GM19324 (cell line): ENCODE measurements around the gene CTNNBL1.

Source experiments
- ATAC-seq: cut with Tn5 transposase; IDR thresholded peaks from one replicate; pipeline ENCODE4 v1.9.1; 2021; ENCODE audit warnings: mild to moderate bottlenecking, moderate library complexity; ENCODE audit not compliant: unreplicated experiment, low FRiP score

The CTNNBL1 gene

GRCh38 chr20:37895166-37895565 is 201.3 kb downstream of the CTNNBL1 start:
- no peak for ATAC-seq

DNA sequence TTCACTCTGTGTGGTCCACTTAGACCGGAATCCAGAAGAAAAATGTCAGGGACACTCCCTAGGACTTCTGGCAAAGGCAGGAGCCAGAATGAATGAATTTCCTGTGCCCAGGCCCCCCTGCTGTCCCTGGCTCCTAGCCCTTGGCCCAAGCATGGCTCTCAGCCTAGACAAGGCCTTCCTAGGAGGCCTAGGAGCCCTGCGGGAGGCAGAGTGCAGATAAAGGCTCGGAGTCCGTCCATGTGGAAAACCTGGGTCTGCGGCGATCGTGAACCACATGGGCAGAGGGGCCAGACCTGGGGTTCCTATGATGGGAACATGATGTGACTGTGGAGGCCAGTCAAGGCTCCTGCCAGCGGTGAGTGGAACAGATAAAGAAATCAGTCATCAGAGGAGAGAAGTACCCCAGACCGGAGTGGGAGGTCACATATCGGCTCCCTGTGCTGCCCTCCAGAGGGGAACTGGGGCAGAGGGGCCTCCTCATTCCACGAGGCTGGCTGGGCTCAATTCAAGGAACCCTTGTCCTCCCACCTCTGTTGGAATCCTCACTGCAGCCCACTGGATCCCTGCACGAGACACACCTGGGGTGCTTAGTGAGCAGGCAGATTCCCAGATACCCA is 203.2 kb downstream of the CTNNBL1 start:
- no peak for ATAC-seq

DNA sequence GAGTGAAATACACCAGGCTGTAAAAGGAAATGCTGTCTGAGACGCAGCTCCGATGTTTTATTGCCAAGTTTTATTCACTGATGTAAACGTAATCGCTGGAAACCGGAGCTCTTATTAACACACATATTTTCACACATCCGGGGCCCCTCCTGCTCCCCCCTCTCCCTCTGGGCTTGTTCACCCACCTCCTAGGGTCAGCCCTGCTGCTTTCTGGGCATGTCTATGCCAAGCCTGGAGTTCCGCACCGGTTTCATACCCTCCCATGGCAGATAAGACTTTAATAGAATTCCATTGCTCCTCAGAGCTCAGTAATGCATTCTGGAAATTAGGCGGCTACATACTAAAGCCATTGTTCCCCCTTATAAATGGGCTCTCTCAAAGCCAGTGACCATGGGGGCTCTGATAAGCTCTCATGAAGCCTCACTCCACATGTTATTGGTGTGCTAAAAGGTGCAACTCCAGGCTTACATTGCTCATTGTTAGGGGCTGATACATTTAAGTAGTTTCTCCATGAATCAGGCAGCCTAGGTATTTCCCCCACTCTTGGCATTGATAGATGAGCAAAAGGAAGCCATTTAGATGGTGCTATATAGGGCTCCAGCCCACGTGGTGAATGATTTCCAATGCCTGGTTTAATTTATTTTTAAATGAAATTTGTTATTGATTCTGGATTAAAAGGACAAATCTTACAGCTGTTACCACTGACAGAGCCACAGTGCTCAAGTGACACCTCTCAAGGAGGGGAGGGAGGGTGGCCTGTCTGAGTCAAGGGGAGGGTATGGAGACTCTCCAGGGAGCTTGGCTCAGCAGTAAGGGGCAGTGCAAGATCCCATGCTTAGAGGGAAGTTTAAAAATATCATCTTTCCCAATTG is 204.6 kb downstream of the CTNNBL1 start:
- no peak for ATAC-seq

DNA sequence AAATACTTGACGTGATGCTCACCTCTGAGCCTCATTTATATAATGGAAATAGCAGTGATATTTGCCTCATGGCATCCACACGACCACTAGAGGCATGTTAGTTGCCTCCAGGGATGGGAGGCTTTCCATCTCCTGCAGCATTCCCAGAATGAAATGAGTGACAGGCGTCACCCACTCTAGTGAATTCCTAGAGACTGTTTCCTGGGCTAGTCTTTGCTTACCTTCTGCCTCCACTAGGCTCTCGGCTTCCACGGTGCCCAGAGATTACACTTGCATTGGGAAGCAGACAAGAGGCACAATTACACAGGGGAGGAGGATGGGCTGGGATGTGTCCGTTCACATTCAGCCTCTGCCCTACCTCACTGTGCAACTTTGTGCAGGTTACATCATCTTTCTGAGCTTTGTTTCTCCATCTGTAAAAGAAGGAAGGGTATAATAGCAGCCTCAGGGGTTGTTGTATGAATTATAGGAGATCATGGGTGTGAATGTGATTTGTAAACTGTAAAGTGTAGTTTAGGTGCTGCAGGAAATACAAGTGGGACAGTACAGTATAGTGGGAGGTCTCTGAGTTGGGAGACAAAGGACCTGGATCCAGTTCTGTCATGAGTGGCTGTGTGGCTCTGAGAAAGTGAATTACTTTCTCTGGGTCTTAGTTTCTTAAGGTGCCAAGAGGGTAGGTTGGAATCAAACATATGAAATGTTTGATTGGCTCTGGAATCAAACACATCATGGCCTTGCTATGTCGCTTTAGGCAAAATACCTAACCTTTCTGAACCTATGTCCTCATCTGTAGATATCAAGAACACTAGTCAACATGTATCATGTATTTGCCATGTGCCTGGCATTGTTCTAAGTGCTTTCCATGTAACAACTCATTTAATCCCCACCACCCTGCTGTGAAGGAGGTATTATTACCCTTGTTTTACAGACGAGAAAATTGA is 205.5 kb downstream of the CTNNBL1 start:
- no peak for ATAC-seq

GRCh38 chr20:37901240-37901639 is 207.4 kb downstream of the CTNNBL1 start:
- ATAC-seq, result no peak

GRCh38 chr20:37901654-37902503 is 208.0 kb downstream of the CTNNBL1 start:
- no peak for ATAC-seq

DNA sequence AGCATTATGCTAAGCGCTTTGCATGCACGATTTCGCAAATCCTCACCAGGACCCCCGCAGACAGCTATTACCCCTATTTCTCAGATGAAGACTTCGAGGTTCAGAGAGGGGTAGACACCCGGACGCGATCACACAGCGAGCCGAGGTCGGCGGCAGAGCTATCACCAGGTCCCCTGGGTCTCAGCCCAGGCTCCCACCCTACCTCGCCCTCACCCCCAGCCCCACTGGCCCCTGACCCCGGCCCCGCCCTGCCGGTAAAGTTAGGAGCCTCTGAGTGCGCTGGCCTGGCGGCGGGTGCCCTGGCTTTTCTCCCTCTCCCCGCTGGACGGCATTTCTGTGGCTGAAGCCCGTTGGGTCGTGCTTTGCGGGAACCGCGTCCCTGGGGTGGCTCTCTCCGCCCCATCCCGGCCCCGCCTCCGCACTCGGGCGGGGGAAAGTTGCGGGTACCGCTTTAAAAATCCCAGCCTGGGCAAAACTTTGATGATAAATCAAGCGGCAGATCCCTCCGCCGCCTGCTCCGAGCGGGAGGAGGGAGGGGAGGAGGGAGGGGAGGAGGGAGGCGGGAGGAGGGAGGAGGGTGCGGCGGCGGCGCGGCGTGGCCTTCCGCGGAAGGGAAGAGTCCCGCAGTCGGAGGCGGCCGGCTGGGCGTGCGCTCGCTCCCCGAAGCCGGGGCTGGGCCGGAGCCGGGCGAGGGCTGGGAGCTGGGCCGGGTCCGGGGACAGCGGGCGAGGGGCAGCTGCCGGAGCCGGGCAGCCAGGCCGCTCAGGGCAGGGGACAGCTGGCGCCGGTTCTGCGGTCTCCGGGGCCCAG is 208.9 kb downstream of the CTNNBL1 start, which contains the start of gene VSTM2L:
Gene VSTM2L, plus strand, starts transcription at position 624 of the 810 bp plus-strand sequence. CDS start 224 bp downstream, outside the sequence.
- no peak for ATAC-seq

GRCh38 chr20:37903317-37904007 is 209.6 kb downstream of the CTNNBL1 start:
- no peak for ATAC-seq

DNA sequence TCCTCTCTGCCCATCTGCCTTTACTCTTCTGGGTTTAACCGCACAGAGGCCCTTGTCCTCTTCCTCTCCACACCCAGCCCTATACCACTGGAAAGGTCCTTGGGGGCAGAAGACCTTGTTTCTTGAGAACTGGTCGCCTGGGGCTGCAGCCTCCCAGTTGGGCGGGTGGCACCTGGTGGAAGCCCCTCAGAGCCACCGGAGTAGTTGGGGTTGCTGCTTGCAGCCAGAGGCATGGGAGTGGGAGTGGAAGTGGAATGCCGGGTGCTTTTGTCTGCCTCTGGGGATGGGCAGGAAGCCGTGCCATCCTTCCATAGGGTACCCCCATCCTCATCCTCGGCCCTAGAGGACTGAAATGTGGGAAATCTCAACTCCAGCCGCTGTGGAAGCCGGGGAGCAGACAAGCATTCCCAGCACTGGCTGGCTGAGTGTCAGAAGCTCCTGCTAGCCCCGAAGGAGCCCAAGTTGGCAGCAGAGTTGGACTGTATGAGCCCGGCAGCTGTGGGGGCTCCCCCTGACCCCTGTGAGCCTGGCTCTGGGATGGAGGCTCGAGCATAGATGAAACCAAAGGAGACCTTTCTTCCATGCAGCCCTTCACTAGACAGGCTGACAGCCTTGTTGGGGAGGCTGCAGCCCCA is 210.3 kb downstream of the CTNNBL1 start:
- no peak for ATAC-seq

DNA sequence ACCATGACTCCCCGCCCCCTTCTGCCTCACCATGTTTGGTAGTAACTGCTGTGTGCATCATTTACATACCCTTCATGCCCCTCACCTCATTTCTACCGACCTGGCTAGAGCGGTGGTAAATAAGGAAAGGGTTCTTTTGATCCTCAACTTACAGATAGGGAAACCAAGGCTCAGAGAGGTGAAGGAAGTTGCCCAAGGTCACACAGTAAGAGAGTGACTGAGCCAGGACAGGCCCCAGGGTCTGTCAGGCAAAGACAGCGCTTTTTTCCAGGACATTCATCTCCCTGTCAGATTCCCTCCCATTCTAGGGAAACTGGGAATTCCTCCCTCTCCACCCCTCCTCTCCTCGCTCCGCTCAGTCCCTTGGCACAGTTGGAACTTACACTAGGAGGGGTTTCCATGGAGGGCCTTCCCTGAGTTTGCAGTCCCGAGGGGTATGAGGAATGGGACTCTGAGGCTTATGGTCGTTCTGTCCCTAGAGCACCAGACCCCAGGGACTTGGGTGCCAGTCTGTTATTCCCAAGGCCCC is 211.1 kb downstream of the CTNNBL1 start:
- no peak for ATAC-seq

GRCh38 chr20:37905671-37906613 is 212.1 kb downstream of the CTNNBL1 start:
- no peak for ATAC-seq

DNA sequence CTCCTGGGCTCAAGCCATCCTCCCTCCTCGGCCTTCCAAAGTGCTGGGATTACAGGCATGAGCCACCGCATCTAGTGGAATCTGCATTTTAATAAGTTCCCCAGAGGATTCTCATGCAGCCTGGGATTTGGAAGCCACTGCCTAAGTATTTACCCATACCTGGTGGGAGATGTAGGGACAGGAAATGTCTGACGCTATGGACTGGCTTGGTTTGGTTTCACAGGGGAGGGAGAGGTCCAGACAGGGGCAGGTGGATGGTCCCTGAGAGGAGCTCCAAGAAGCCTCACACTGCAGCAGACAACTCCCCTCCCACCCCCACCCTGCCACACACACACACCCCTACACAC is 213.5 kb downstream of the CTNNBL1 start:
- no peak for ATAC-seq

DNA sequence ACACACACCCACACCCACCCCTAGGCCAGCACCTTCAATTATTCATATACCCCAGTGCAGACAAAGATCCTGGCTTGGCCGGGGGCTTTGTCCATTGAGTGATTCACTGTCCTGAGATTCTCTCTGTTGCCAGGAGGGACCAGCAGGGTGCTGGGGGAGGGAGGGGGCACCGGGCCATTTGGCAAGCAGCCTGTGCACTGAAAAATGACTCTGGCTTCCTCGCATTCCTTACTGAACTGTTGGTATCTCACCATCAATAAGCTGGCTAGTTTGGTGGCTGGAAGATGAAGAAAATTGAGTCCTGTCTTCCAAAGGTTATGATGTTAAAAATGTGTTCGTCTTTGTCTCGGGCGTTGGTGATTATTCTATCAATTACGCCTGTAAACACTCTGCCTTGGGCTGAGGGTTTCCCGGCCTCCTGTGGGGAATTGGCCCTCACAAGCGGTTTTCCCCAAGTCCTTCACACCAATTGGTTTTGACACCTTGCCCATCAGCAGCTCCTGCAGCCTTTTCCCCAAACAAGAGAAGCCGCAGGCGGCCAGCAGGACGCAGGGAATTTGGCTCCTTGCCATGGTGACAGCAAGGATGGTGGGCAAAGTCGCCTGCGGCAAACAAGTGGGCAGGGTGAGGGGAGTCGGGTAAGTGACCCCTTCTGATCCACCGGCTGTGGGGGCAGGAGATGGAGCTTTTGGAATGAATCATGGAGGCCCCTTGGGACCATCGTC is 214.0 kb downstream of the CTNNBL1 start:
- ATAC-seq, result no peak

GRCh38 chr20:37911261-37911660 is 217.4 kb downstream of the CTNNBL1 start:
- no peak for ATAC-seq

DNA sequence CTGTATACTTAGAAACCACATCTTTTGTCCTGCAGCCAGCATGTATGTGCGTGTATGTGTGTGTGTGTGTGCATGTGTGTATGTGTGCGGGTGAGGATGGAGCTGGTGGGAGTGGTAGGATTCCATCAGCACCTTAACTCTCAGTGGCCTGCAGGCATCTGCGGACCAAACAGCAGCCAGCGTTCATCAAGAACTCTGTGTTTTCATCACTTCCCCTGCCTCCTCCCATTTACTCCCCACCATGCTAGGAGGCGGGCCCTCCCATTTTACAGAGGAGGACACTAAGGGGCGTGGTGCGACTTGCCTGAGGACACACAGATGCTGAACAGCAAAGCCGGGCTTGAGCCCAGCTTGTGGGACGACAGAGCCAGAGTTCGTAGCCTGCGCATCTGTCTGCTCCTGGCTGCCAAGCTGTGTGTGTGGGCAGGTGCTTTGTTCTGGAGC is 218.0 kb downstream of the CTNNBL1 start:
- ATAC-seq, result no peak

DNA sequence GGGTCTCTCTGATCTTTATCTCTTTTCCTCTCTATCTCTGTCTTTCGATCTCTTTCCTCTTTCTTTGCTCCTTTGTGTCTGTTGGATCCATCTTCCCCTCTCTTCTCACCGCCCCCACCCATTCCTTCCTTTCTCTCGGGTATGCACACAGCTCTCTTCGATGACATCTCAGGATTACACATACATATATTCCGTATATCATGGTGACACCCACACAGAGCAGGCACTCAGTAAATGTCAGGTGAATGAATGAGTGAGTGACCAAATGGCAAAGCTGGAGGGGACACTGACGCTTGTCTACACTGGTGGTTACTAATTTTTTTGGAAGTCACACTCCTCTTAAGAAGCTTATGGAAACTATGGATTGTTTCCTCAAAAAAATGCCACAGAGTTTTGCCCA is 219.0 kb downstream of the CTNNBL1 start:
- ATAC-seq, result no peak
